ENCODE data around the gene CSNK2A3.

Gene CSNK2A3

DNA sequence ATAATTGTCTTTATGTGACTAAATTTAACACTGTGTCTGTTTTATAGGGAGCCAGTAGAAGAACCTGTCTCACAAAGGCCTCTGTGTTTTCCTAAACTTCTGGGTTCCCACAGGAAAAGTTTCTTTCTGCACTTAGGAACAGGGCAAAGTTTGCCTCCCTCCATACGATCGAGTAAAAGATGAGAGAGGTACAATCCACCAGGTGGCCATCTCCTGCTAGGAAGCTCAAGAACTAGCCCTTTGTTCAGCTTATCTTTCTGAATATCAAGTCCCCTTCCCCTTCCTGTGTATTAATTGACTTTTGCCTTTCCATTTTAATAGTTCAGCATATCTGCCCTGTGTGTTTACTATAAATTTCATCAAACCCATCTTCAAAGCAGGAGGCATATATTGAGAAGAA, 18.0 kb downstream of the CSNK2A3 start:
- no peak for DNase-seq (ENCODE audit: low read depth)

DNA sequence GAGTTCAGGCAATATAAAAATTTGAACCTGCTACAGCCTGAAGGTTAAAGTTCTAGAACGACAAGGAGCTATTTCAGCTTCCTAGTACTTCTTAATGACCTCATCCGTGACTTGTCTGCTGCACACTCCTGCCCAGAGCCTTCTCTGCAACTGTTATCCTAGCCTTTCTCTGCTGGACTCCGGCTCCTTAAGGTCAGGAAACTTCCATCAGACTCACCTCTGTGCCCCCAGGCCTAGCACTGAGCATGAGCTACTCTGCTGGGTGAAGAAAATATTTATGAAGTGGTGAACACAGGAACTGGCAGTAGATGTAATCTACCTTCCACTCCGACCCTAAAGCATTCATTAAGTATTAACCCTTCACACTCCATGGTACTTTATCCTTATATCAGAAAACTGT, 18.4 kb downstream of the CSNK2A3 start:
- no peak for DNase-seq (ENCODE audit: low read depth)

DNA sequence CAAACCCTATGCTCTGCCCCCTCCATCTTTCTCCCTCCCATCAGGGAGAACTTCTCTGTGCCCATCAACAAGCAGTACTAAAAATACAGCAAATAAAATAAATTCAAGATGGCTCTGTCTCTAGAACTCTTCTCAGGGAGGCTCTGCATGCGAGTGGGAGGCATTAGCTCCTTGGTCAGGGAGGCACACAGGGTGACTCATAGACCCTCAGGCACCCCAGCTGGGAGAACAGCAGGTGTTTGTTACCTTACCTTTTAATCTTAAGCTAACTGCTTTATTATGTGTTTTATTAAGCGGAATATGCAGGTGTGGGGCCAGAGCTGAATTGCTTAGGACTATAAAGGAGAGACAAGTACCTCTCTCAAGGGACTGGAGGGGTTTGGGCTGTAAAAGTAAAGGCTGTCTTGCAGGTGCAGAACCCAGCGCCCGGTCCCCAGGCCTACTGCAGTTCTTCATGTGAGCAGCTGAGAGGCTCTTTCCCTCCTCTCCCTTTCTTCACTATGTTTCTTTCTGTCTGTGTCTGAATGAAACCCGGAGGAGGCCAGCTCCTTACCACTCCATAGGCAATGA, 20.8 kb downstream of the CSNK2A3 start:
- DNase-seq (ENCODE audit: low read depth) = no peak

DNA sequence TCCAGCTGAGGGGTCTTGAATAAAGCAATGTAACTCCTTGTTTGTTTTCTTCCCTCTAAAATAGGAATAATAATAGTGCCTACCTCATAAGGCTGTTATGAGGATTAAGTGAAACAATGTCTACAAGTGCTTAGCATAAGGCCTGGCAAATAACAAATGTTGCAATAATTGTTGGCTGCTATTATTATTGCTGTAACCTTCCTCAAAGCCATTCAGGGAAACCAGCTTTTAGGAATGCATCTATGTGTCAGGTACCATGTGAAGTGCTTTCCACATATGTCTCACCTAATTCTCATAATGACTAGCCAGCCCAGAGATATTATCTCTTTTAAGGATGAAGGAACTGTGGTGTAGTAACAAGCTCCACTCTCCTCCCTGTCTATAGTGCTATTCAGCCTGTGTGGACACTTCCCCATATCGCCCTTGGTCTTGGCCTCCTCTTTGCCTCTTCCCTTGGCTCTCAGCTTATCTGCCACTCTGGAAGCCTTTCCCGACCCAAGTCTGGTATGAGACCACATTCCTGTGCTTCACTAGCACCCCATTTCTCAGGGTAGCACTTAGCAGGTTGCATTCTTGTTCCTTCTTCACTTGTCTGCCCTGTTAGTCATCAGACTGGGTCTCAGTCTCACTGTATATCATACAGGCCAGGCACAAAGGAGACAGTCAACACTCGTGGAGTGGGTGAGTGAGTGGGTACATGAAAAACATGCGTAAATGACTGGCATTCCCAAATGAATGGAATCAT, 23.8 kb downstream of the CSNK2A3 start:
- DNase-seq (ENCODE audit: low read depth) = no peak

DNA sequence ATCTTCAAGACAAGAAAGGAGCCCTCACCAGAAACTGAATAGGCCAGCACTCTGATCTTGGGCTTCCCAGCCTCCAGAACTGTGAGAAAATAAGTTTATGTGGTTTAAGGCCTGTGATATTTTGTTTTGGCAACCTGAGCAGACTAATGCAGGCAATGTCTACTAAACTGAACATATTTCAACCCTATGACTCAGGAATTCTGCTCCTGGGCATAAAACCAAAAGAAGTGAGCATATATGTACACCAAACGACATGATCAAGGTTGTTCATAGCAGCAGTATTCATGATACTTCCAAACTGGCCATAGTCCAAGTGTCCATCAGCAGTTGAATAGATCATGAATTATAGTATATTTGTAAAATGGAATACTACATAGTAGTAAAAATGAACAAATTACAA, 29.0 kb downstream of the CSNK2A3 start:
- DNase-seq (ENCODE audit: low read depth) = no peak

DNA sequence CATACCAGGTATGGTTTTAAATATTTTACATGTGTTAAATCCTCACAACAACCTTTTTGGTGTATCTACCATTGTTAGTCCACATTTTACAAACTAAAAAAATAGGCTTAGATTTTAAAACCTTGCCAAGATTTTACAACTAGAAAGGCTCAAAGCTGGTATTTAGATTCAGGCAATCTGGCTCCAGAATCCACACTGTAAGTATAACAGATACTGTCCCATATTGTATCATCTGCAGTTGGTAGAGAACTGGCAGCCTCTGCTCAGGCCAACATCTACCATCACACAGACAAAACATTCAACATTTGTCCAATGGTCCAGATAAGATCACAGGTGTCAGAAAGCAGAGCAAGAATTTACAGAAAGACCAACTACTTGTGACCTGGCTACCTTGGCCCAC, 30.9 kb downstream of the CSNK2A3 start:
- DNase-seq (ENCODE audit: low read depth) = no peak

DNA sequence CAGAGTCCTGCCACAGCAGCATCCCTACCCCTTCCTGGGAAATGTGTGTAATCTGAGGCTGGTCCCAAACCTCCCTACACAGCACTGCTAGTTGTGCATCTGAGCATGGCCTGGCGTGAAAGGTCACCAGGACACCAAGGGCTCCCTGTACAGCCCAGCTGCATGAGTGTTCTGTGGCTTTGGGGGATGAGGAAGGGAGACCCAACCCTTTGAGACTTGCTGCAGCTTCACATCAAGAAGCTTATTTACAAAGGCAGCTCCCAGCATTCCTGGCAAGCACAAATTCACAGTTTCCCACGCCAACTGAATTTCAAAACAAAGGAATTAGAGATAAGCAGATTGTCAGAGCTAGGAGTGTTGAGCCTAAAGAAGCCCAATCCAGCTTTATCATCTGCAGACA, 32.2 kb downstream of the CSNK2A3 start:
- DNase-seq (ENCODE audit: low read depth) = no peak

DNA sequence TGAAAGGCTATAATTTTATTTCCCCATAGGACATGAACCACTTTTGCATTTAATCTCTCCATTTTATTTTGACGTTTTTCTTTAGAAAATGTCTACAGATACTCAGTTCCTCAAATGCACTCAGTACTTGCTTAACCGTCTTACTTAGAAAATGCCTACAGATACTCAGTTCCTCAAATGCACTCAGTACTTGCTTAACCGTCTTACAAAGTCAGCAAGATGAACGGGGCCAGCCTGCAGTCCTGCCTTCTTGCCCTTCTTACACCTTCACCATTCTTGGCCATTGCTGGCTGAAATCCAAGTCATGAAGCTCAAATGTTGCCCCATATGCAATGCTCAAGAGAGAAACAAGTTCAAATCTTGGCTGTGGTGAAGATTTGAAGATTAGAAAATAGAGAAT, 34.1 kb downstream of the CSNK2A3 start:
- no peak for DNase-seq (ENCODE audit: low read depth)

DNA sequence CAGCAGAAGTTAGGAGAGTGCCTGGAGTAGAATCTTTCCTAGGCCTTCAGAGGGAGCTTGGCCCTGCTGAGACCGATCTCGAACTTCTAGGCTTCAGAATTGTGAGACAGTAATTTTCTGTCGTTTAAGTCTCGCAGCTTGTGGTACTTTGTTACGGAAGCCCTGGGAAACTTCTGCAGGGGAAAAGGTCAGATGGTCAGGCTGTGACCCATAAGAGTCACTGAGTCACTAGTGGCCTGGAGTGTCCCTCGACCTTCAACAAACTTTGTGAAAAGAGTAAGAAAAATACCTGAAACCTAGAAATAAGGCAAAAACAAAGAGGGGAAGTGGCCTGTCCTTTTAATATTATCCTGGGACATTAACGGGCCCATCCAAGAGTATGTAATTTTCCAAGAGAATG, 34.6 kb downstream of the CSNK2A3 start:
- no peak for DNase-seq (ENCODE audit: low read depth)

DNA sequence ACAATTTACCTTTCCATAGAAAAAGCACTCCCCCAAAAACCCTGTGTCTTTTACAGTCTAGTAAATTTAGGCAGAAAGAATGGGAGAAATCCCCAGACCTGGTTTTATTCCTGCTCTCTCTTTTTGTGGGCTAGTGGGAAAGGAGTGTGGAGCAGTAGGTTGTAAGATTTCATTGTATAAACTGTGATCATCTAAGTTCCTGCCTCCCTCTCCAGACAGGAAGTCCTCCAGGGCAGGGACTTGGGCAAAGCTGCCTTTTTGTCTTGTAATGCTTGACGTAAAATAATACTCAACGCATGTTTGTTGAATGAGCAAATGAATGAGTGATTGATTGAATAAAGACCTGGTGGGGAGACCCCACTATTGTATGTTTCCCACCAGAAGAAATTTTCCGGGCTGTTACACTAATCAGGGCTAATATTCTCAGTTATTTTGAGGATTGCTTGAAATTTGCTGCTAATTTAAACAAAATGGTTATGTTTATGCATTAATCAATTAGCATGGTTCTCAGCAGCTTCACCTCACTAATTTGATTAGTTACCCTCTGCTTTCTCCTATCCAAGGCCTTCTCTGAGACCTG, 36.3 kb downstream of the CSNK2A3 start:
- no peak for DNase-seq (ENCODE audit: low read depth)

DNA sequence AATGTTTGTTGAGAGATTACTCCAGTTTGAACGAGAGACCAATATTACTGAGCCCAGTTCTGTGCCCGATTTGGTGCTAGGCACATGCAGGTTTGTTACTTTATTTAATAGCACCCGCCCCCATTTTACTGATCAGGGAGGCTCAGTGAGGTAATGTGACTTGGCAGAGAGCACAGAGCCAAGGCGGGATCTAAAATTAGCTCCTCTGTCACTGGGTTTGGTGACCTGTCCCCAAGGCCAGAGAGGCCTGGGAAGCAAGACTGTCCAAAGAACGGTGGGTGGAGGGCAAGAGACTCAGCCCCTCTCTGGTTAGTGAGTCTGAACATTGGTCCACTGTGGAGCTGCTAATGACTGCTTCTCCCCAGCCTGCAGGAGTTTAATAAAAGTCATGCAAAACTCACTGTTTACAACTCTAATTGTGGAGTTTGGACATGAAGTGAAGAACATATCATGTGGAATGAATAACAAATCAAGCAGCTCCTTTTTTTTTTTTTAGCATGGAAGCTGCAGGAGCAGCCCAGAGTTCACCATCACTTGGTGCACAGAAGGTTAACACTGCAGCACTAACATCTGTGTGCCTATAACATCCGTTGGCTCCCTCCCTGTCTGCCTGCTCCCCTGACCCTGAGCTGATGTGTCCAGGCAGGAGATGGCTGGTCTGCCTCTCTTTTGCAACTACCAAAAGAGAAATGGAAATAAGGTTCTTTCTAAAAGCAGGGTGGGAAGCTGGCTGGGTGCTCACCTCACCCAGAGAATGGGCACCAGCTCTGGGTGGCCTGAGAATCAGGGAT, 39.0 kb downstream of the CSNK2A3 start:
- no peak for DNase-seq (ENCODE audit: low read depth)

DNA sequence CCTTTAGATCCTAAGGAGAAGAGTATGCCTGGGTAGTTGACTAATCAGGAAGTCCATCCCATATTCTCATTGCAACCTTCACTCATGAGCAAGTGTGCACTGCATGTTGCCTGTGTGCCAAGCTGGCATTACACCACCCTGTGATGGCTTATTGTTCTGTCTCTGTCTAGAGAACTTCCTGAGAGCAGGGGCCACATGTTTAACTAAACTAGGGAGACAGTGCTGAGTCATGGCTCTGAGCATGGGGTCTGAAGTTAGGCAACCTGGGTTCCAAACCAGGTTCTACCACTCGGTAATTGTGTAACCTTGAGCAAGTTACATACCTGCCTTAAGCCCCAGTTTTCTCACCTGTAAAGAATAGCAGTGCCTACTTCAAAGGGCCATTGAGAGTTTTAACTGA, 39.6 kb downstream of the CSNK2A3 start:
- no peak for DNase-seq (ENCODE audit: low read depth)

DNA sequence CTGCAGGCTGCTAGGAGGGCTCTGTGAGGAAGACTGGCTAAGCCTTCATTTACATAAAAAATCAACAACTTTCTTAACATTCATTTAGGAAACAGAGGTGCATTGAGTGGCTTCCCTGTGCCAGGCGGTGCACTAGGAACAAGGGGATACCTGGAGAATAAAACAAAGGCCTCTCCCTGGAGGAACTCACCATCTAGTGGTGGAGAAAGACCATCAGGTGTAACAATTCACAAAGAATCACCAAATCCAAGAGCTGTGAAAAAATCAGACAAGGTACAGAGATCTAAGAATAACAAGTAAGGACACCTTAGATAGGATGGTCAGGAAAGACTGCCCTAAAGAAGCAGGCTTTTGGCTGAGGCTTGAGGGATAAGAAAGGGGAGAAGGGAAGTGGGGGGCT, 40.3 kb downstream of the CSNK2A3 start:
- DNase-seq (ENCODE audit: low read depth) = no peak

DNA sequence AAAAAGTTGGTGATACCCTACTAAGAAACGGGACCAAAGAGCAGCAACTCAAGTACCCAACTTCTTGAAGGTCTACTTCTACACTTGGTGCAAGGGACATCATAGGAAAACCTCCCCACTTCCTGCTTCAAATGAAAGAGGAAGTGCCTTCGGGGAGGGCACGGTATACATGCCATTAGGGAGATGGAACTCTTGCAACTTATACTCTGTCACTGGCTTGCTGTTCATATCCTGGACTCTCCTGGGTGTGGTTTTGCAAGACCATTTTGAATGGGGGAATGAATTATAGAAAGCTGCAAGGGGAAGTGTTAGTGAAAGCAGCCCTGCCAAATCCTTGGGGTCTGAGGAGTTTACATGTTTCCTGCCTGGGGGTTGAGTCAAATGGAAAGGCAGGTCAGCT, 41.9 kb downstream of the CSNK2A3 start:
- DNase-seq (ENCODE audit: low read depth) = no peak

DNA sequence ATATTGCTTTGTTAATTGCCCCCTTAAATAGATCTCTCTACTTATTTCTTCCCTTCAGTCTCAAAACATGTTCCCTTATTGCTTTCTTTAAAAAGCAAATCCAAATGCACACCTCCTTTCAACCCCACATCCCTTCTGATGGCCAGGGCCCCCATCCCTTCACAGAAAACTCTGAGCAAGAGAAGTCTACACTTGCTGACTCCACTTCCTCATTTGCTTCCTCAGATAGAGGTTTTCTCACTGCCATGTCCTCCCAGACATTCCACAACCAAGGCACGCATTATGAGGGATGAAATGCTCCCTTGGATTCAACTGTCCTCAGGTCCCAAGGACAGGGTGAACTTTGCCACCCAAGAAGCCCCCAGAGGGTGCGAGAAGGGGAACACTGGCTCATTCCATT, 43.1 kb downstream of the CSNK2A3 start:
- no peak for DNase-seq (ENCODE audit: low read depth)

DNA sequence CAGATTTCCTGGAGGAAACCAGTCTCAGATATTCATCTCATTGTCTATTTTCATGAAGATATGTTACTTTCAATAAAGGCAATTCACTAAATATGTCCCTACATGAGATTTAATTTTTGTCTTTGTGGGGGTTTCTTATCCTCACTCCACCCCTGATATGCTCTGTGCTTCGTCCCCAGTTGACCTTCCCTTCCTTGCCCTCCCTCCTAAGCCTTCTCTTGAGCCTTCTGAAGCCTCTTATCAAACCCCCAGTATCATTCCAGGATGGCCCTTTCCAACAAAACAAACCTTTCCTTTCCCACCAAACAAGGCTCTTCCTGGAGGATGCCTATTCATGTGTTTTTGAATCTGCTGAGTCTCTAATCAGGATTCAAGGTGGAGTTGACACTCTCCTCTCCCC, 44.8 kb downstream of the CSNK2A3 start:
- DNase-seq (ENCODE audit: low read depth) = no peak

DNA sequence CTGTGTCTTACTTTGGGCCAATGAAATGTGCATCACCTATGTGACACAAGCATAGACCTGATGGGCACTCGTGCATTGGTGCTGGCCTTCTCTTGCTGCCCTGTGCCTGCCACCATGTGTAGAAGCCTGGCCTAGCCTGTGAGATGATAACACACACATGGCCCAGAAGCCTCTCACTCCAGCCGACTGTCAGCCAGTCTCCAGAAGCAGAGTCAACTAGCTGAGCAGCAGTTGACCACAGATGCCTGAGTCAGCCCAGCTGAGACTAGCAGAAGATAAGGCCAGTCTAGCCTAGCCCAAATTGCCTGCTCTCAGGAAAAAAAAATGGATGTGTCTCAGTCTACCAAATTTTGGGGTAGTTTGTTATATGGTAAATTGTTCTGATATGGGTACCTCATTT, 46.2 kb downstream of the CSNK2A3 start:
- no peak for DNase-seq (ENCODE audit: low read depth)

DNA sequence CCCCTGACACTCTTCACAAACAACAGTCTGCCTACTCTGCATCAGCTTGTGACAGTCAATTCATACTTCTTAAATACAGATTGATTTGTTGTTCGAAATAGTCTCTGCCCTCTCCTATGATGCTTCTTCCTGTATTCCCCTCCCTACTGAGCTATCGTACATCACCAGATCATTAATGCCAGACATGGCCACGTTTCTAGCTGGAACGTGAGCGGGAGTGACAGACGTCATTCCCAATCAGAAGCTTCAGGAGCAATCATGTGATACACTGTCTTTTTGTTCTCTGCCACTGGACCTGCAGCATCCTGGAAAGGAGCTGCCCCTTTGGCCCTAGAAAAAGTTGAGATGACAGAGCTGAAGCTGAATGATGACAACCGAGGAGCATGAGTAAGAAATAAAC, 48.5 kb downstream of the CSNK2A3 start:
- no peak for DNase-seq (ENCODE audit: low read depth)

DNA sequence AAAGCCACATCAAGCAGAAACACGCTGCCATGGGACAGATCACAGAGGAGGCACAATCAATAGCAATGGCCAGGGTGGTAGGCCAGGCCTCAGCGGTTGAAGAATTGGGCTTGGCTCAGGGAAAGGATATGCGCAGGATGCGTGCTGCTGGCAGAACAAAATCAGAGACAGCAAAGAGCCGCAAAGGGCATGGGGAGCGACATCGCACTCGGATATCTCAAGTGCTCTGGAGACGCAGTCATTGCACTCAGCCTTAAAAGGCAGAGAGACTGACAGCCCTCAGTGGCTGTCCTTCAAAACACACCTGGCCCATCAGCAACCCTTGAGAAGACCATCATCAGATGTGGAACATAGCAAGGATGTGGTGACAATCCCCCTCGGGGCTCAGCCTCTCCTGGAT, 50.5 kb downstream of the CSNK2A3 start:
- DNase-seq (ENCODE audit: low read depth) = no peak

All from GM04504 (cell line).